MG63 (cell line): Measurements from ENCODE around the gene NFKB2. TPM values are rescaled to one million over a fixed set of nuclear protein-coding genes. Genes with fewer than 3 reads are reported as not detected.

Experiments used
- DNase-seq: peaks from one replicate; pipeline ENCODE4 v3.0.0-alpha.2; 2020
- H3K27me3 ChIP-seq: fragments of 250-450 bp; sonication (Bioruptor Pico); 2 replicates; pipeline ENCODE4 v1.5.1; 2020; ENCODE audit warnings: mild to moderate bottlenecking, moderate library complexity
- H3K36me3 ChIP-seq: fragments of 250-450 bp; sonication (Bioruptor Pico); 2 replicates; pipeline ENCODE4 v1.5.1; 2020; ENCODE audit warnings: mild to moderate bottlenecking, moderate library complexity
- H3K4me3 ChIP-seq: fragments of 250-450 bp; sonication (Bioruptor Pico); 2 replicates; pipeline ENCODE4 v1.5.1; 2020; ENCODE audit warnings: mild to moderate bottlenecking, moderate library complexity
- H3K9me3 ChIP-seq: fragments of 250-450 bp; sonication (Bioruptor Pico); 2 replicates; pipeline ENCODE4 v1.5.1; 2020; ENCODE audit warnings: mild to moderate bottlenecking, moderate library complexity
- total RNA-seq: library from RNA; depleted of rRNA; stranded (reverse); fragments of >200 nt; shearing (Covaris generic); gene quantifications from 2 replicates; pipeline ENCODE4 v1.2.3, GENCODE V29; 2014; ENCODE audit warnings: low replicate concordance; rRNA removed

NFKB2 gene
- total RNA-seq, 1 experiment from 2014 or later = 22.7 TPM

DNA sequence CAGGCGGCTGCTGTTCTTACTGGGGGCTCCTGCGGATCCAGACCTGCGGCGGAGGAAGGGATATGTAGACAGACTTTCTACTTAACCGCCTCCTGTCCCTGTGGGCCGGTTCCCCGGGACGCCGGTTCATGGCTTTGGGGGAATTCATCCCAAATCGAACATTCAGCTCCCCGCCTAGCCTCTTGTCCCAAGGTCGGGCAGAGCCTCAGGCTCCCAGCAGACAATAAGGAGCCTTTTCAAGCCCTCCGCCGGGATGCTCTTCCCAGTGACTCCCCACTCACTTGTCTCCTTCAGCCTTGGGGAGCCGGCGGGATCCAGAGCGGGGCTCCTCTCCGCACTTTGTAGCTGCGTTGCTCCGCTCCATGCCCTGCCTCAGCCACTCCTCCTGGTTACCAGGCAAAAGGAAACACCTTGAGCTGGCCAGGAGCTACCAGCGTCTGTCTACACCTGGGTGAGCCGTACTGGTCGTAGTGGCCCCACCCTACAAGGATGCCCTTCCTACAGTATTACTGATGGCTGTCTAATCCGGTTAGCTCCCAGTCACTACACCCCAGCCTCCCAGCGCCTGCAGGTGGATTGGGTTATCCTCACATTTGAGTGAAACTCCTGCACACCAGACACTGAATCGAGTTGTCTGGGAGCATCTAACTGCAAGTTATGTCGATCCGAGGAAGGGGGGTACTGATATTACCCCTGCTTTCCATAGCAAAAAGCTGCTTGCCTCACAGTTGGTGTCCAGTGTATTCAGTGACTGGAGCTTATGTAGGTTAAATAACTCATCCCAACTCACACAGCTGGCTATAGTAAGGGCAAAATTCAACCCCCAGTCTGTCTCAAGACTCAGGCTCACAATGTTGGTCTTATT is 55.8 kb downstream of the NFKB2 start, which contains the start of gene C10orf95:
Gene C10orf95 (minus strand): TSS at position 439 of the 865 bp plus-strand sequence. CDS start 450 bp downstream, outside the sequence.
- no peaks in the 10 kb centered on the region for H3K27me3 ChIP-seq
- no peak for DNase-seq
- H3K9me3 ChIP-seq = no peaks in the 10 kb centered on the region
- peaks cover 2% of the 10 kb centered on the region; the same call in 1 of the 2 replicates for H3K36me3 ChIP-seq
- peak within 1 kb of the TSS; percentile 71 for H3K4me3 ChIP-seq

Other genes starting within 250 kb of the NFKB2 start
- gene NOLC1, start 243.3 kb upstream of the NFKB2 start, total RNA-seq = 120 and 134 TPM in 2 replicates
- gene ELOVL3, start 169.4 kb upstream of the NFKB2 start, total RNA-seq = 0.15 TPM in 1 of 2 replicates, not detected in the other
- not detected in 2 replicates for gene PITX3, start 154.2 kb upstream of the NFKB2 start, total RNA-seq
- 9.5 and 15.8 TPM in 2 replicates for gene GBF1, start 150.2 kb upstream of the NFKB2 start, total RNA-seq
- gene PSD, start 23.1 kb downstream of the NFKB2 start, total RNA-seq = not detected in 2 replicates
- 10.7 and 11.2 TPM in 2 replicates for gene FBXL15, start 25.1 kb downstream of the NFKB2 start, total RNA-seq
- gene CUEDC2, start 36.9 kb downstream of the NFKB2 start, total RNA-seq = 92.1 and 151 TPM in 2 replicates
- not detected in 2 replicates for gene C10orf95, start 55.8 kb downstream of the NFKB2 start, total RNA-seq
- 77.7 and 178 TPM in 2 replicates for gene ACTR1A, start 107.0 kb downstream of the NFKB2 start, total RNA-seq
- gene SUFU, start 108.3 kb downstream of the NFKB2 start, total RNA-seq = 2.0 and 9.4 TPM in 2 replicates
- 27.8 and 40.9 TPM in 2 replicates for gene TRIM8, start 248.8 kb downstream of the NFKB2 start, total RNA-seq